K562 (cell line): ENCODE measurements around the gene RGS14. TPM values are rescaled to one million over a fixed set of nuclear protein-coding genes. Genes with fewer than 3 reads are reported as not detected.

Source experiments
- ATF3 ChIP-seq, 2 experiments: fragments of 450-650 bp in 1 of 2; sonication (generic) in 1 of 2; formaldehyde crosslinking in 1 of 2; IDR thresholded peaks in 1 of 2; conservative IDR thresholded peaks in 1 of 2; 2 replicates each; pipeline versions ENCODE4 v1.6.1 to v1.8.1; 2016 to 2023; ENCODE audit warnings: mild to moderate bottlenecking in 2 of 2, moderate library complexity in 2 of 2, inconsistent platforms in 1 of 2, missing genetic modification reagents in 1 of 2
- BCL6 ChIP-seq: fragments of 250-450 bp; sonication (Bioruptor Pico); IDR thresholded peaks from 2 replicates; pipeline ENCODE4 v1.4.0; 2020
- EP400 ChIP-seq: fragments of 450-650 bp; IDR thresholded peaks from 2 replicates; pipeline ENCODE4 v1.6.1; 2017; ENCODE audit warnings: antibody characterized with exemption, mild to moderate bottlenecking, moderate library complexity
- GABPA ChIP-seq: fragments of 200-800 bp; sonication (Bioruptor generic); conservative IDR thresholded peaks from 2 replicates; pipeline ENCODE4 v1.6.1; 2016; ENCODE audit warnings: low read depth, missing genetic modification characterization, missing compliant biosample characterization
- GABPB2 ChIP-seq: fragments of 250-450 bp; sonication (Bioruptor Pico); conservative IDR thresholded peaks from 2 replicates; pipeline ENCODE4 v1.5.1; 2021; ENCODE audit warnings: mild to moderate bottlenecking
- GTF2B ChIP-seq: IDR thresholded peaks from 2 replicates; pipeline ENCODE4 v1.6.1; 2011; ENCODE audit not compliant: insufficient read length; ENCODE audit errors: extremely low read depth
- GTF2E2 ChIP-seq: fragments of 200-800 bp; sonication (Bioruptor generic); IDR thresholded peaks from 2 replicates; pipeline ENCODE4 v1.6.1; 2016; ENCODE audit warnings: missing genetic modification characterization, missing compliant biosample characterization
- JUN ChIP-seq, 2 experiments: sonication (generic) in 1 of 2; formaldehyde crosslinking in 1 of 2; IDR thresholded peaks; 2 replicates each; pipeline versions ENCODE4 v1.6.1 to v1.8.0; 2012 to 2022; ENCODE audit warnings: borderline replicate concordance in 2 of 2, mild to moderate bottlenecking in 2 of 2, improper control_type of control experiment in 1 of 2, low read depth in 1 of 2, low read length in 1 of 2, missing genetic modification reagents in 1 of 2
- MNT ChIP-seq, 2 experiments: fragments of 450-650 bp; conservative IDR thresholded peaks; 2 replicates each; pipeline ENCODE4 v1.6.1; 2017; ENCODE audit warnings: mild to moderate bottlenecking in 2 of 2, moderate library complexity in 2 of 2
- PHF8 ChIP-seq: fragments of 200-600 bp; sonication (generic); IDR thresholded peaks from 2 replicates; pipeline ENCODE4 v1.6.1; 2012; ENCODE audit warnings: mixed run types, mild to moderate bottlenecking, inconsistent platforms, low read length, moderate library complexity, borderline replicate concordance
- POLR2AphosphoS5 ChIP-seq: IDR thresholded peaks from 2 replicates; pipeline ENCODE4 v1.6.1; 2011; ENCODE audit warnings: mild to moderate bottlenecking, low read depth, low read length, moderate library complexity; ENCODE audit not compliant: control insufficient read depth, insufficient read depth
- SIRT6 ChIP-seq: IDR thresholded peaks from one replicate; pipeline ENCODE4 v1.6.1; 2012; ENCODE audit warnings: low read depth, mild to moderate bottlenecking, control low read depth, inconsistent platforms, low read length, moderate library complexity
- SMAD4 ChIP-seq: fragments of 250-450 bp; sonication (Bioruptor Pico); conservative IDR thresholded peaks from 2 replicates; pipeline ENCODE4 v1.8.0; 2021; ENCODE audit warnings: inconsistent platforms, mild to moderate bottlenecking, moderate library complexity
- SRSF1 ChIP-seq: fragments of 200-400 bp; formaldehyde crosslinking; IDR thresholded peaks from 2 replicates; pipeline ENCODE4 v1.6.1; 2017; ENCODE audit warnings: mild to moderate bottlenecking, low read depth, low read length, moderate library complexity
- YY1 ChIP-seq, 3 experiments: IDR thresholded peaks; 2 replicates each; pipeline ENCODE4 v1.6.1; 2011; ENCODE audit warnings: low read length in 2 of 3, mild to moderate bottlenecking in 2 of 3, moderate library complexity in 2 of 3, borderline replicate concordance in 1 of 3, control low read depth in 1 of 3, low read depth in 1 of 3; ENCODE audit not compliant: insufficient read depth in 3 of 3, insufficient replicate concordance in 2 of 3, control insufficient read depth in 1 of 3, insufficient read length in 1 of 3; ENCODE audit errors: extremely low read depth in 1 of 3
- ZBTB17 ChIP-seq: fragments of 450-650 bp; formaldehyde crosslinking; IDR thresholded peaks from 2 replicates; pipeline ENCODE4 v1.4.0; 2020; ENCODE audit warnings: mild to moderate bottlenecking
- ZNF780A ChIP-seq: fragments of 250-450 bp; sonication (Bioruptor Pico); IDR thresholded peaks from 2 replicates; pipeline ENCODE4 v1.5.0; 2021; ENCODE audit warnings: mild to moderate bottlenecking
- polyA plus RNA-seq, 8 experiments: library from polyadenylated mRNA; depleted of rRNA in 4 of 8; stranded (reverse) in 5 of 8; unstranded in 3 of 8; fragments of >200 nt; fragmentation: Nextera tagmentation in 2 of 8; fragmentation: Illumina TruSeq in 1 of 8; extraction: Ambion mirVana in 2 of 8; extraction: Trizol in 1 of 8; gene quantifications; 2 replicates each; pipeline versions ENCODE4 v1.2.1 to v1.2.3, GENCODE V29; 2011 to 2014; ENCODE audit warnings: inconsistent platforms in 1 of 8, missing spikeins in 1 of 8
- total RNA-seq, 7 experiments: library from RNA; depleted of rRNA in 6 of 7; stranded (reverse); fragments of >200 nt in 6 of 7; fragmentation: Illumina TruSeq in 2 of 7; extraction: Trizol in 2 of 7; gene quantifications; 2 replicates each; pipeline versions ENCODE4 v1.2.1 to v1.2.3, GENCODE V29; 2011 to 2021; ENCODE audit warnings: low replicate concordance in 1 of 7

Gene RGS14
- total and polyA plus RNA-seq, 9 of the 15 experiments (the other 6 are each of a cell fraction or from before 2014, with no cell fraction given): 0.28 to 75.9 (median 34.5) TPM

GRCh38 chr5:177366528-177367322, 9.0 kb downstream of the RGS14 start (continued):
- TF ChIP-seq SRSF1 (no peak), ZNF780A (CRISPR knock-in tag) (no peak), EP400 (peak; percentile 68), GABPB2 (CRISPR knock-in tag) (no peak), PHF8 (peak; percentile 81; the same call in 1 of the 2 replicates), SMAD4 (CRISPR knock-in tag) (0 out of 2 replicates have a peak, but pooled peaks have one; percentile 79), ZBTB17 (CRISPR knock-in tag) (peak; percentile 98), GTF2E2 (tag) (peak; percentile 22; the same call in 1 of the 2 replicates), ATF3 (IDR thresholded peaks at IDR 0.05) (no peak), ATF3 (CRISPR knock-in tag; conservative IDR thresholded peaks at IDR 0.05) (no peak), BCL6 (CRISPR knock-in tag) (no peak), JUN (IDR thresholded peaks at IDR 0.05; ENCODE audit: borderline replicate concordance, low read depth, low read length) (peak; percentile 8; the same call in 1 of the 2 replicates), JUN (CRISPR knock-in tag; IDR thresholded peaks at IDR 0.05; ENCODE audit: borderline replicate concordance) (no peak), YY1 (IDR thresholded peaks at IDR 0.05; ENCODE audit: borderline replicate concordance in 1 of 3, control insufficient read depth in 1 of 3, extremely low read depth in 1 of 3, insufficient read depth in 3 of 3, insufficient read length in 1 of 3, insufficient replicate concordance in 2 of 3, low read depth in 1 of 3, low read length in 2 of 3) (peak in 1 of 3 experiments; percentile 7), POLR2AphosphoS5 (no peak), MNT (conservative IDR thresholded peaks at IDR 0.05) (peak in 1 of 2 experiments; percentile 55; a peak in 2 of 4 replicates), GTF2B (no peak), GABPA (tag) (peak; percentile 44), SIRT6 (no peak)
